ENCODE measurements around the gene HAUS3.

Gene HAUS3

GRCh38 chr4:2273221-2273620, 31.3 kb upstream of the HAUS3 start:
- no peak overlapping the region for H3K4me3 ChIP-seq (ENCODE audit: low read length)
- H3K4me1 ChIP-seq (ENCODE audit: control insufficient read depth, insufficient read depth, low read length) = no peaks in the 10 kb centered on the region
- H3K9me3 ChIP-seq (replicated peaks; ENCODE audit: low read length) = no peaks in the 10 kb centered on the region
- H3K36me3 ChIP-seq (ENCODE audit: insufficient read depth, low read length) = no peaks in the 10 kb centered on the region
- H3K27me3 ChIP-seq (ENCODE audit: control insufficient read depth, insufficient read depth, low read length) = no peaks in the 10 kb centered on the region
- H3K4me2 ChIP-seq (ENCODE audit: low read length) = no peak overlapping the region
- H3K9ac ChIP-seq (ENCODE audit: low read depth, low read length) = no peak overlapping the region

GRCh38 chr4:2272828-2273120, 30.9 kb upstream of the HAUS3 start:
- Histone ChIP-seq H3K27me3 (ENCODE audit: control insufficient read depth, insufficient read depth, low read length) (no peaks in the 10 kb centered on the region), H3K36me3 (ENCODE audit: insufficient read depth, low read length) (no peaks in the 10 kb centered on the region), H3K4me1 (ENCODE audit: control insufficient read depth, insufficient read depth, low read length) (no peaks in the 10 kb centered on the region), H3K9me3 (replicated peaks; ENCODE audit: low read length) (no peaks in the 10 kb centered on the region), H3K4me2 (ENCODE audit: low read length) (no peak overlapping the region), H3K4me3 (ENCODE audit: low read length) (no peak overlapping the region), H3K9ac (ENCODE audit: low read depth, low read length) (no peak overlapping the region)

- H3K36me3 ChIP-seq (ENCODE audit: insufficient read depth, low read length) = no peaks in the 10 kb centered on the region
- H3K4me1 ChIP-seq (ENCODE audit: control insufficient read depth, insufficient read depth, low read length) = no peaks in the 10 kb centered on the region
- no peak overlapping the region for H3K4me3 ChIP-seq (ENCODE audit: low read length)
- H3K9ac ChIP-seq (ENCODE audit: low read depth, low read length) = no peak overlapping the region
- no peaks in the 10 kb centered on the region for H3K9me3 ChIP-seq (replicated peaks; ENCODE audit: low read length)
- no peak overlapping the region for H3K4me2 ChIP-seq (ENCODE audit: low read length)
- no peaks in the 10 kb centered on the region for H3K27me3 ChIP-seq (ENCODE audit: control insufficient read depth, insufficient read depth, low read length)
Measured at GRCh38 chr4:2272026-2272827, 30.3 kb upstream of the HAUS3 start.

- Histone ChIP-seq H3K4me1 (ENCODE audit: control insufficient read depth, insufficient read depth, low read length) (peaks cover 6% of the 10 kb centered on the region), H3K27me3 (ENCODE audit: control insufficient read depth, insufficient read depth, low read length) (no peaks in the 10 kb centered on the region), H3K4me3 (ENCODE audit: low read length) (no peak overlapping the region), H3K9me3 (replicated peaks; ENCODE audit: low read length) (no peaks in the 10 kb centered on the region), H3K36me3 (ENCODE audit: insufficient read depth, low read length) (no peaks in the 10 kb centered on the region), H3K9ac (ENCODE audit: low read depth, low read length) (no peak overlapping the region), H3K4me2 (ENCODE audit: low read length) (no peak overlapping the region)
Measured at GRCh38 chr4:2271279-2272025, 29.5 kb upstream of the HAUS3 start.

GRCh38 chr4:2270341-2271165, 28.6 kb upstream of the HAUS3 start:
- Histone ChIP-seq H3K4me2 (ENCODE audit: low read length) (no peak overlapping the region), H3K9ac (ENCODE audit: low read depth, low read length) (no peak overlapping the region), H3K4me3 (ENCODE audit: low read length) (no peak overlapping the region), H3K27me3 (ENCODE audit: control insufficient read depth, insufficient read depth, low read length) (no peaks in the 10 kb centered on the region), H3K36me3 (ENCODE audit: insufficient read depth, low read length) (no peaks in the 10 kb centered on the region), H3K9me3 (replicated peaks; ENCODE audit: low read length) (no peaks in the 10 kb centered on the region), H3K4me1 (ENCODE audit: control insufficient read depth, insufficient read depth, low read length) (peaks cover 15% of the 10 kb centered on the region)

- no peak overlapping the region for H3K4me2 ChIP-seq (ENCODE audit: low read length)
- H3K36me3 ChIP-seq (ENCODE audit: insufficient read depth, low read length) = no peaks in the 10 kb centered on the region
- no peaks in the 10 kb centered on the region for H3K27me3 ChIP-seq (ENCODE audit: control insufficient read depth, insufficient read depth, low read length)
- H3K4me1 ChIP-seq (ENCODE audit: control insufficient read depth, insufficient read depth, low read length) = peaks cover 19% of the 10 kb centered on the region
- H3K9ac ChIP-seq (ENCODE audit: low read depth, low read length) = no peak overlapping the region
- H3K9me3 ChIP-seq (replicated peaks; ENCODE audit: low read length) = no peaks in the 10 kb centered on the region
- H3K4me3 ChIP-seq (ENCODE audit: low read length) = no peak overlapping the region
Measured at GRCh38 chr4:2269618-2270163, 27.8 kb upstream of the HAUS3 start.

GRCh38 chr4:2269206-2269531, 27.2 kb upstream of the HAUS3 start:
- no peaks in the 10 kb centered on the region for H3K36me3 ChIP-seq (ENCODE audit: insufficient read depth, low read length)
- no peak overlapping the region for H3K4me2 ChIP-seq (ENCODE audit: low read length)
- H3K9ac ChIP-seq (ENCODE audit: low read depth, low read length) = no peak overlapping the region
- H3K4me1 ChIP-seq (ENCODE audit: control insufficient read depth, insufficient read depth, low read length) = peaks cover 19% of the 10 kb centered on the region
- H3K4me3 ChIP-seq (ENCODE audit: low read length) = no peak overlapping the region
- no peaks in the 10 kb centered on the region for H3K9me3 ChIP-seq (replicated peaks; ENCODE audit: low read length)
- H3K27me3 ChIP-seq (ENCODE audit: control insufficient read depth, insufficient read depth, low read length) = no peaks in the 10 kb centered on the region

GRCh38 chr4:2268357-2269205, 26.7 kb upstream of the HAUS3 start:
- no peaks in the 10 kb centered on the region for H3K9me3 ChIP-seq (replicated peaks; ENCODE audit: low read length)
- H3K4me1 ChIP-seq (ENCODE audit: control insufficient read depth, insufficient read depth, low read length) = peaks cover 19% of the 10 kb centered on the region
- no peak overlapping the region for H3K4me2 ChIP-seq (ENCODE audit: low read length)
- no peak overlapping the region for H3K9ac ChIP-seq (ENCODE audit: low read depth, low read length)
- no peak overlapping the region for H3K4me3 ChIP-seq (ENCODE audit: low read length)
- no peaks in the 10 kb centered on the region for H3K36me3 ChIP-seq (ENCODE audit: insufficient read depth, low read length)
- no peaks in the 10 kb centered on the region for H3K27me3 ChIP-seq (ENCODE audit: control insufficient read depth, insufficient read depth, low read length)

GRCh38 chr4:2267841-2268240, 25.9 kb upstream of the HAUS3 start:
- Histone ChIP-seq H3K9me3 (replicated peaks; ENCODE audit: low read length) (no peaks in the 10 kb centered on the region), H3K36me3 (ENCODE audit: insufficient read depth, low read length) (no peaks in the 10 kb centered on the region), H3K4me1 (ENCODE audit: control insufficient read depth, insufficient read depth, low read length) (peaks cover 21% of the 10 kb centered on the region), H3K9ac (ENCODE audit: low read depth, low read length) (no peak overlapping the region), H3K27me3 (ENCODE audit: control insufficient read depth, insufficient read depth, low read length) (no peaks in the 10 kb centered on the region), H3K4me2 (ENCODE audit: low read length) (no peak overlapping the region), H3K4me3 (ENCODE audit: low read length) (no peak overlapping the region)

GRCh38 chr4:2267320-2267811, 25.4 kb upstream of the HAUS3 start:
- Histone ChIP-seq H3K9me3 (replicated peaks; ENCODE audit: low read length) (no peaks in the 10 kb centered on the region), H3K4me1 (ENCODE audit: control insufficient read depth, insufficient read depth, low read length) (peaks cover 24% of the 10 kb centered on the region), H3K36me3 (ENCODE audit: insufficient read depth, low read length) (no peaks in the 10 kb centered on the region), H3K27me3 (ENCODE audit: control insufficient read depth, insufficient read depth, low read length) (no peaks in the 10 kb centered on the region), H3K4me3 (ENCODE audit: low read length) (no peak overlapping the region), H3K4me2 (ENCODE audit: low read length) (no peak overlapping the region), H3K9ac (ENCODE audit: low read depth, low read length) (no peak overlapping the region)

All from skeletal muscle satellite cell (primary cell).